ENCODE measurements around the gene CDH23.

Gene CDH23

GRCh38 chr10:71482620-71483019 lies 85.9 kb downstream of the CDH23 start:
- no peak for TF ChIP-seq CTCF (IDR thresholded peaks at IDR 0.05)

- no peak for TF ChIP-seq CTCF (IDR thresholded peaks at IDR 0.05)
Measured at GRCh38 chr10:71483135-71483534, 86.4 kb downstream of the CDH23 start.

- no peak for TF ChIP-seq CTCF (IDR thresholded peaks at IDR 0.05)
Measured at GRCh38 chr10:71483885-71484751, 87.4 kb downstream of the CDH23 start.

- TF ChIP-seq CTCF (IDR thresholded peaks at IDR 0.05), result peak; percentile 69
Measured at GRCh38 chr10:71486484-71487114, 89.9 kb downstream of the CDH23 start.

GRCh38 chr10:71487726-71488125 lies 91.0 kb downstream of the CDH23 start:
- TF ChIP-seq CTCF (IDR thresholded peaks at IDR 0.05), result no peak

GRCh38 chr10:71489077-71489476 lies 92.4 kb downstream of the CDH23 start:
- TF ChIP-seq CTCF (IDR thresholded peaks at IDR 0.05), result no peak

- no peak for TF ChIP-seq CTCF (IDR thresholded peaks at IDR 0.05)
Measured at GRCh38 chr10:71492872-71493271, 96.2 kb downstream of the CDH23 start.

All from LNCAP (cell line).